Activated effector memory CD4-positive, alpha-beta T cell treated with Interleukin-2 at 50 U/mL for 16 hours (primary cell): ENCODE measurements around the gene CFAP251.
A peak's percentile ranks its signal among the peaks of the same experiment; 100 is the strongest.
"Not testable (repeated sequence)": the region's sequence is repeated elsewhere in the genome, so short reads cannot be mapped to it uniquely, and the experiment has no call there.

Source experiments
- DNase-seq: peaks from one replicate; pipeline ENCODE4 v3.0.0-alpha.2; 2020

Gene CFAP251

GRCh38 chr12:121975021-121975420 lies 56.6 kb downstream of the CFAP251 start:
- no peak for DNase-seq

- DNase-seq: no peak
Observed at GRCh38 chr12:121976950-121977349, 58.6 kb downstream of the CFAP251 start.

- DNase-seq: no peak
Observed at GRCh38 chr12:121980191-121980891, 61.9 kb downstream of the CFAP251 start.

- DNase-seq: no peak
Observed at GRCh38 chr12:121980892-121981272, 62.5 kb downstream of the CFAP251 start.

- no peak for DNase-seq
Observed at GRCh38 chr12:121981456-121981855, 63.1 kb downstream of the CFAP251 start.

- no peak for DNase-seq
Observed at GRCh38 chr12:121982950-121983349, 64.6 kb downstream of the CFAP251 start.

GRCh38 chr12:121983536-121984210 lies 65.3 kb downstream of the CFAP251 start:
- DNase-seq: no peak

- no peak for DNase-seq
Observed at GRCh38 chr12:121986489-121987245, 68.3 kb downstream of the CFAP251 start.

GRCh38 chr12:121988519-121988918 lies 70.1 kb downstream of the CFAP251 start:
- DNase-seq: not testable (repeated sequence)

- DNase-seq: no peak
Observed at GRCh38 chr12:121989276-121990113, 71.1 kb downstream of the CFAP251 start.

- no peak for DNase-seq
Observed at GRCh38 chr12:121990114-121990647, 71.8 kb downstream of the CFAP251 start.

GRCh38 chr12:121990692-121991603 lies 72.6 kb downstream of the CFAP251 start:
- no peak for DNase-seq

GRCh38 chr12:121992059-121992879 lies 73.9 kb downstream of the CFAP251 start:
- DNase-seq: peak; percentile 6

- DNase-seq: no peak
Observed at GRCh38 chr12:121996050-121996944, 77.9 kb downstream of the CFAP251 start.

GRCh38 chr12:121996945-121997612 lies 78.7 kb downstream of the CFAP251 start:
- no peak for DNase-seq

- no peak for DNase-seq
Observed at GRCh38 chr12:122001466-122002209, 83.2 kb downstream of the CFAP251 start.

GRCh38 chr12:122003651-122004611 lies 85.5 kb downstream of the CFAP251 start:
- DNase-seq: no peak
